Thyroid gland (tissue), 4 donors: ENCODE results near the gene WLS. TPM values are rescaled to one million over a fixed set of nuclear protein-coding genes. Genes with fewer than 3 reads are reported as not detected.

Experiments
- DNase-seq, 2 donors: peaks; one replicate each; pipeline ENCODE4 v3.0.0-alpha.2; 2019
- H3K27ac ChIP-seq, 3 donors: fragments of 200-600 bp; sonication (generic); 1 replicate in 2 of 3; 2 replicates in 1 of 3; pipeline ENCODE4 v1.5.1; 2016 to 2019; ENCODE audit warnings: mild to moderate bottlenecking in 1 of 3, moderate library complexity in 1 of 3
- H3K27me3 ChIP-seq: fragments of 200-600 bp; sonication (generic); one replicate; pipeline ENCODE4 v1.5.1; 2019
- H3K36me3 ChIP-seq, 2 donors: fragments of 200-600 bp; sonication (generic); one replicate each; pipeline ENCODE4 v1.5.1; 2016 to 2019
- H3K4me1 ChIP-seq, 2 donors: fragments of 200-600 bp; sonication (generic); one replicate each; pipeline ENCODE4 v1.5.1; 2017 to 2019
- H3K4me3 ChIP-seq, 3 donors: fragments of 200-600 bp; sonication (generic); replicated peaks in 1 of 3; 1 replicate in 2 of 3; 2 replicates in 1 of 3; pipeline ENCODE4 v1.5.1; 2016; ENCODE audit warnings: mild to moderate bottlenecking in 1 of 3
- H3K9me3 ChIP-seq: fragments of 200-600 bp; sonication (generic); one replicate; pipeline ENCODE4 v1.5.1; 2017
- POLR2A ChIP-seq, 2 donors: fragments of 450-650 bp; IDR thresholded peaks; one replicate each; pipeline ENCODE4 v1.6.1; 2017; ENCODE audit warnings: antibody characterized with exemption in 2 of 2, mild to moderate bottlenecking in 2 of 2, moderate library complexity in 1 of 2
- WGBS, 2 donors: methylation state at CpG; one replicate each; pipeline ENCODE4 v1.1.5; 2017; 5-methylcytosine and 5-hydroxymethylcytosine counted together
- intact Hi-C: fragments of 100-400 bp; cut with DNase I; formaldehyde crosslinking; loops from one replicate; pipeline ENCODE4 v1.15.1; 2023
- total RNA-seq, 4 donors: library from RNA; depleted of rRNA; stranded (reverse); fragments of >200 nt; gene quantifications; one replicate each; pipeline ENCODE4 v1.2.3, GENCODE V29; 2016
- TF ChIP-seq, protein P1 (sequence below), 6 experiments: fragments of 200-600 bp in 3 of 6; fragments of 450-650 bp in 3 of 6; sonication (generic) in 3 of 6; IDR thresholded peaks; one replicate each; pipeline ENCODE4 v1.5.1; 2016 to 2019; ENCODE audit warnings: antibody characterized with exemption in 6 of 6, mild to moderate bottlenecking in 2 of 6, inconsistent platforms in 1 of 6, moderate library complexity in 1 of 6

WLS gene
- total RNA-seq, 4 donors from 2014 or later, result 20.0 to 52.7 (median 46.7) TPM

DNA sequence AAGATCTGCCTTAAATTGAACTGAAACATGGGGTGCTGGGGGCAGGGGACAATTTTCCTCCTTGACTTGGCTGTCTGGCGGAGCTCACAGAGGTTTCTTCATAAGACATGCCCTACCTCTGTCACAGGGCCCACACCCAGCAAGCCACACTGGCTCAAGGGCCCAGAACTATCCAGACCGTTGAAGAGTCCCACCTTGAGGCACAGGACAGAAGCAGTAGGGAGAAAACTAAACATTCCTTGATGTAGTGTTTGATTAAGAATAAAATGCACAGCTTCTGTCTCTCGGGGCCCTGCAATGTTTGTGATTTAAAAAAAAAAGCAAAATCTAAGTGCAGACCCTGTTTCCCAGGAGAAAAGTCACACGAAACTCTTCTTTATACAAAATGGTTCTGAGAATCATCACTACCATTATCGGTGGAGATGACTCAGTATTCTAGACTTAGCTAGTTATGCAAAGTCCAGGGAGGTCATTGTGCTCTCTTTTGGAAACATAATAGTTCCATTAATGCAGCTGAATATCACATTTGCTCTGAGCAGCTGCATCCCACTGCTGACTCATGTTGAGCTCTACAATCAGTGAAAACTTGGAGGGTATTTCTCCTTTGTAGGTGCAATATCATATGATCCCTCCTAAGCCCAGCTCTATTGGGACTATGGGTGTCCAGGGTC is 128.3 kb downstream of the WLS start:
- no peak overlapping the region for H3K27ac ChIP-seq

DNA sequence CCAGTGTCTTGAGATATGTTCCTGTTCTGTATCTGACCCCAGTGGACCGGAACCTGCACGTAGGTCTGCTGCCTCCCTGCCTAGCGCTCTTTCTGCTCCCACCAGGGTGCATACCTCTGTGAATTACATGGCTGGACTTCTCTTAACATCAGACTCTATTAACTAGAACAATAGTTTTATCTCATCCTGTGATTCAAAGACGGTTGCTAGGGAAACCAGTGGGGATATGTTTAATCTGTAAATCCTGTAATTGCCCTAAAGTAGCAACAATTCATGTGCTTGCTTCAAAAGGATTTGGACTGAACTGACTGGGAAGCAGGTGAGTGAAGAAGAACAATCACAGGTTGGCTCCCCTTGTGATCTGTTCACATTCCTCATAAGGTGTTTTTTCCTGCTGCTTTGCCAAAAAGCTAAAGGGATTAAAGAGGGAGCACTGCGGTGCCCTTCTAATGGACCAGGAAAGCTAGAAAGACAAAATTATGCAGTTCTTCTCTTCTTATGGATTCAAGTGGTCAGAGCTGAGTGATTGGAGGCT is 129.2 kb downstream of the WLS start:
- no peak for DNase-seq
- intact Hi-C loops, result no loop called here
- 78 to 90% methylated on average over 5 of the region's 5 CpGs for WGBS, 2 donors

More for the DNA sequence above, 128.3 kb downstream of the WLS start:
- intact Hi-C loops, result no loop called here
- WGBS, 2 donors, result 68 to 76% methylated on average over 5 of the region's 5 CpGs
- no peak for TF ChIP-seq POLR2A (IDR thresholded peaks at IDR 0.05)
- TF ChIP-seq, protein P1, sequence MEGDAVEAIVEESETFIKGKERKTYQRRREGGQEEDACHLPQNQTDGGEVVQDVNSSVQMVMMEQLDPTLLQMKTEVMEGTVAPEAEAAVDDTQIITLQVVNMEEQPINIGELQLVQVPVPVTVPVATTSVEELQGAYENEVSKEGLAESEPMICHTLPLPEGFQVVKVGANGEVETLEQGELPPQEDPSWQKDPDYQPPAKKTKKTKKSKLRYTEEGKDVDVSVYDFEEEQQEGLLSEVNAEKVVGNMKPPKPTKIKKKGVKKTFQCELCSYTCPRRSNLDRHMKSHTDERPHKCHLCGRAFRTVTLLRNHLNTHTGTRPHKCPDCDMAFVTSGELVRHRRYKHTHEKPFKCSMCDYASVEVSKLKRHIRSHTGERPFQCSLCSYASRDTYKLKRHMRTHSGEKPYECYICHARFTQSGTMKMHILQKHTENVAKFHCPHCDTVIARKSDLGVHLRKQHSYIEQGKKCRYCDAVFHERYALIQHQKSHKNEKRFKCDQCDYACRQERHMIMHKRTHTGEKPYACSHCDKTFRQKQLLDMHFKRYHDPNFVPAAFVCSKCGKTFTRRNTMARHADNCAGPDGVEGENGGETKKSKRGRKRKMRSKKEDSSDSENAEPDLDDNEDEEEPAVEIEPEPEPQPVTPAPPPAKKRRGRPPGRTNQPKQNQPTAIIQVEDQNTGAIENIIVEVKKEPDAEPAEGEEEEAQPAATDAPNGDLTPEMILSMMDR (IDR thresholded peaks at IDR 0.05), result no peak
- H3K9me3 ChIP-seq, result no peaks in the 10 kb centered on the region
- no peaks in the 10 kb centered on the region for H3K27me3 ChIP-seq
- no peak overlapping the region for H3K4me3 ChIP-seq
- H3K4me1 ChIP-seq, result no peaks in the 10 kb centered on the region
- DNase-seq, result no peak
- H3K36me3 ChIP-seq, result no peaks in the 10 kb centered on the region

DNA sequence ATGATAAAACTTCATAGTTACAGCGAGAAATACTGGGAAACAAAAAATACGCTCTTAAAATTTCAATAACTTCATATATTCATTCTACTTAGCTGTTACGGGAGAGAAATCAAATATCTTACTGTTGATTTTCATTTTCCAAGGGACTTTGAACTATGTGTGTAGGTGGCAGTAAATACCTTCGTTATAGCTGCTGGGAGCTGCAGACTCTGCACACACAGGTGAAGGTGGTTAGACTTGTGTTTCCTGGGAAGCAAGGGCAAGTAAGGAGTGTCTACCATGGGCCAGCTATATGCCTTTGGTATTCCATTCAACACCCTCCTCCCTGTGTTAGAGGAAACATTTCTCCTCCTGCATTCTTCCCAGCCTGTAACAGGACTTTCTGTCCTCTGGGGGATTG is 130.5 kb downstream of the WLS start:
- DNase-seq, result no peak
- WGBS, 2 donors, result 94 to 95% methylated on average over 4 of the region's 4 CpGs
- H3K36me3 ChIP-seq, result no peaks in the 10 kb centered on the region
- no peaks in the 10 kb centered on the region for H3K9me3 ChIP-seq
- no peaks in the 10 kb centered on the region for H3K4me1 ChIP-seq
- TF ChIP-seq, protein P1 (IDR thresholded peaks at IDR 0.05), result no peak
- TF ChIP-seq POLR2A (IDR thresholded peaks at IDR 0.05), result no peak
- no peak overlapping the region for H3K4me3 ChIP-seq
- H3K27me3 ChIP-seq, result no peaks in the 10 kb centered on the region
- intact Hi-C loops, result no loop called here
- no peak overlapping the region for H3K27ac ChIP-seq

More for the DNA sequence above, 129.2 kb downstream of the WLS start:
- no peaks in the 10 kb centered on the region for H3K27me3 ChIP-seq
- no peaks in the 10 kb centered on the region for H3K36me3 ChIP-seq
- H3K4me1 ChIP-seq, result no peaks in the 10 kb centered on the region
- no peak for TF ChIP-seq POLR2A (IDR thresholded peaks at IDR 0.05)
- TF ChIP-seq, protein P1 (IDR thresholded peaks at IDR 0.05), result no peak
- H3K9me3 ChIP-seq, result no peaks in the 10 kb centered on the region
- no peak overlapping the region for H3K4me3 ChIP-seq
- no peak overlapping the region for H3K27ac ChIP-seq

DNA sequence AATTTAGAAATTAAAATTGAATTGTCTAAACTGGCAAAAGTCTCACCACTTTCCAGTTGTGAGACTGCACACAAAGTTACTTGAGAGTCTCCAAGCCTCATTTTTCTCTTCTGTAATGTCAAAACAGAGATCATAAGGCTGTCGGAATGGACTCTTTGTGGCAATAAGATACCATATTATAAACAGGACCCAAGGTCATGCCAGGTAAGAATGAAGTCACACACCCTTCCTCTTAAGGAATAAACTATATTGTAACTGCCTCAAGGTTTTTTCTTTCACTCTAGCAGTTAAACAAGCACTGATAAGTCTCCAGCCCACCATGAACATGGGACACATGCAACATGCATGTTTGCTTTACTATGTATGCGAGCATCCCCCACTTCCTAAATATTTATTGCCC is 131.8 kb downstream of the WLS start:
- no peaks in the 10 kb centered on the region for H3K9me3 ChIP-seq
- H3K4me3 ChIP-seq, result no peak overlapping the region
- WGBS, 2 donors, result 89 to 96% methylated on average over 2 of the region's 2 CpGs
- H3K27me3 ChIP-seq, result no peaks in the 10 kb centered on the region
- intact Hi-C loops, result no loop called here
- no peak overlapping the region for H3K27ac ChIP-seq
- DNase-seq, result no peak
- no peaks in the 10 kb centered on the region for H3K4me1 ChIP-seq
- H3K36me3 ChIP-seq, result no peaks in the 10 kb centered on the region
- no peak for TF ChIP-seq POLR2A (IDR thresholded peaks at IDR 0.05)
- TF ChIP-seq, protein P1 (IDR thresholded peaks at IDR 0.05), result no peak

DNA sequence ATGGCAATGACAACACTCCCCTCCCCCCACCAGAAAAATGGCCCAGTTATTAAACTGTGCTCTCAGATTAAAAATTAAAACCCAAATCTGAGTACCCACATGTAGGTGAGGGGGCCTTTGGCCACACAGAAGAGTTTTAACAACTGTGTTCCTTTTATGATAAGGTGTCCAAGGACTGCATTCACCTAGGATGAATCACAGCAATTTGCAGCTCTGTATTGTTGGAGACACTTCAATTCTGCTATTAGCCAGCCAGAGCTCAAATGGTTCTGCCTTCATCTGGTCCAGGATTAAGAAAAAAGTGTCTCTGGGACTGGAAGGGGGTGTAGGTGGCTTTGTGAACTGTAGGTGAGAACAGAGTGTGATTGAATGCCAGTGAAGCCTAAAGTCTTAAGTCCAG is 138.6 kb downstream of the WLS start:
- TF ChIP-seq POLR2A (IDR thresholded peaks at IDR 0.05), result no peak
- TF ChIP-seq, protein P1 (IDR thresholded peaks at IDR 0.05), result no peak
- no peaks in the 10 kb centered on the region for H3K9me3 ChIP-seq
- H3K27ac ChIP-seq, result no peak overlapping the region
- H3K36me3 ChIP-seq, result no peaks in the 10 kb centered on the region
- no peak overlapping the region for H3K4me3 ChIP-seq
- H3K4me1 ChIP-seq, result no peaks in the 10 kb centered on the region
- H3K27me3 ChIP-seq, result no peaks in the 10 kb centered on the region
- DNase-seq, result no peak
- intact Hi-C loops, result no loop called here
